ENCODE results near the gene BCAP31.

DNA sequence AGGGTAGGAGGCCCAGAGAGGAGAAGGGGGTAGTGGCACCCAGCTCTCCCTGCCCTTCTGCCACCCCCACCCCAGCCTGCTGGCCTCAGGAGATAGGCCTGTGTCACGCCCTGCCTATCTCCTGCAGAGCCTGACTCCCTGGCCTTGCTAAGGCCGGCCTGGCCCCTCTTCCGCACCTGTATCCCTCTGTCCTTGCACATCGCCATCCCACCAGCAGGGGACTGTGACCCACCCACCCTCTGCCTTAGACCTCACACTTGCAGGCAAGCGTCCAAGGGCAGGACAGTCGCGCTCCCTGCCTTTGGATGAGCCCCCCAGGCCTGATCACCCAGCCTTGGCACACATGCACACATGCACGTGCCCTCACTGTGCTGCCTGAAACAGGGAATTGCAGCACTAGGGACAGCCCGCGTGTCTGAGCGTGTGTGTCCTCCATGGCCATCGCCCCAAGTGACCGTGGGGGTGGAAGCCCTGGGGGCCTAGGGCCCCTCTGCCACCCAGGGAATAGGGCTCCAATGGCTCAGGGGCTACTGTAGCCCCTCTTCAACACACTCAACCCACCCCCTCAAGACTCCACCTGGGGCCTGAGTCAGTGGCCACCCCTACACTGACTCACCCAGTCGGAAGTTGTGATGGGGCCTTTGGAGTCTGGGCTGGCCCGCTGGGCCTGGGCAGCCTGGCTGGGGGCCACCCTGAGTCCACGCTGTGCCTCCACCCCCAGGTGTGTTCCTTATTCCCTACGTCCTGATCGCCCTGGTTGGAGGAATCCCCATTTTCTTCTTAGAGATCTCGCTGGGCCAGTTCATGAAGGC is 34.3 kb downstream of the BCAP31 start:
- TF ChIP-seq EZH2 (IDR thresholded peaks at IDR 0.05; ENCODE audit: low read length, missing control alignments), result no peak
- TF ChIP-seq, protein P1, sequence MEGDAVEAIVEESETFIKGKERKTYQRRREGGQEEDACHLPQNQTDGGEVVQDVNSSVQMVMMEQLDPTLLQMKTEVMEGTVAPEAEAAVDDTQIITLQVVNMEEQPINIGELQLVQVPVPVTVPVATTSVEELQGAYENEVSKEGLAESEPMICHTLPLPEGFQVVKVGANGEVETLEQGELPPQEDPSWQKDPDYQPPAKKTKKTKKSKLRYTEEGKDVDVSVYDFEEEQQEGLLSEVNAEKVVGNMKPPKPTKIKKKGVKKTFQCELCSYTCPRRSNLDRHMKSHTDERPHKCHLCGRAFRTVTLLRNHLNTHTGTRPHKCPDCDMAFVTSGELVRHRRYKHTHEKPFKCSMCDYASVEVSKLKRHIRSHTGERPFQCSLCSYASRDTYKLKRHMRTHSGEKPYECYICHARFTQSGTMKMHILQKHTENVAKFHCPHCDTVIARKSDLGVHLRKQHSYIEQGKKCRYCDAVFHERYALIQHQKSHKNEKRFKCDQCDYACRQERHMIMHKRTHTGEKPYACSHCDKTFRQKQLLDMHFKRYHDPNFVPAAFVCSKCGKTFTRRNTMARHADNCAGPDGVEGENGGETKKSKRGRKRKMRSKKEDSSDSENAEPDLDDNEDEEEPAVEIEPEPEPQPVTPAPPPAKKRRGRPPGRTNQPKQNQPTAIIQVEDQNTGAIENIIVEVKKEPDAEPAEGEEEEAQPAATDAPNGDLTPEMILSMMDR (conservative IDR thresholded peaks at IDR 0.05 in 1 of 2, IDR thresholded peaks at IDR 0.05 in 1 of 2; ENCODE audit: low read depth in 1 of 2, low read length in 2 of 2), result no peak
